Keratinocyte (primary cell): ENCODE results near the gene ADAM33. TPM values are rescaled to one million over a fixed set of nuclear protein-coding genes. Genes with fewer than 3 reads are reported as not detected.

Experiments used
- DNase-seq: peaks from one replicate; pipeline ENCODE4 v3.0.0-alpha.2; 2011; ENCODE audit warnings: low read depth, missing footprints, low spot score
- FAIRE-seq: peaks from 2 replicates; lab custom pipeline; 2011; peaks lifted over from hg19 to GRCh38; lab: Jason Lieb, UNC
- H2AFZ ChIP-seq: 2 replicates; pipeline ENCODE4 v1.6.0; 2012; ENCODE audit warnings: low read length, control low read depth, inconsistent platforms; ENCODE audit not compliant: control insufficient read depth
- H3K27ac ChIP-seq: 2 replicates; pipeline ENCODE4 v1.5.1; 2011; ENCODE audit warnings: low read length; ENCODE audit not compliant: control insufficient read depth, insufficient read depth
- H3K27me3 ChIP-seq: 3 replicates; pipeline ENCODE4 v1.6.0; 2011; ENCODE audit warnings: low read length; ENCODE audit not compliant: control insufficient read depth, insufficient read depth; ENCODE audit errors: extremely low read depth
- H3K36me3 ChIP-seq, 2 experiments: 2 replicates in 1 of 2; 3 replicates in 1 of 2; pipeline ENCODE4 v1.5.1; 2011; ENCODE audit warnings: low read length in 2 of 2, mild to moderate bottlenecking in 1 of 2; ENCODE audit not compliant: control insufficient read depth in 2 of 2, insufficient read depth in 2 of 2; ENCODE audit errors: extremely low read depth in 1 of 2
- H3K4me1 ChIP-seq: 3 replicates; pipeline ENCODE4 v1.5.1; 2011; ENCODE audit warnings: low read length; ENCODE audit not compliant: control insufficient read depth, insufficient read depth; ENCODE audit errors: extremely low read depth
- H3K4me2 ChIP-seq: 3 replicates; pipeline ENCODE4 v1.6.0; 2011; ENCODE audit warnings: low read depth, low read length; ENCODE audit not compliant: control insufficient read depth, insufficient read depth; ENCODE audit errors: extremely low read depth
- H3K4me3 ChIP-seq, 3 experiments: fragments of 200-600 bp in 1 of 3; sonication (generic) in 1 of 3; 2 replicates in 2 of 3; 3 replicates in 1 of 3; pipeline ENCODE4 v1.5.1; 2011 to 2016; ENCODE audit warnings: low read length in 3 of 3, mild to moderate bottlenecking in 3 of 3, control low read depth in 2 of 3, inconsistent platforms in 1 of 3, low read depth in 1 of 3, mixed read lengths in 1 of 3, mixed run types in 1 of 3, moderate library complexity in 1 of 3; ENCODE audit not compliant: control insufficient read depth in 2 of 3, insufficient read depth in 2 of 3; ENCODE audit errors: extremely low read depth in 1 of 3
- H3K79me2 ChIP-seq: 2 replicates; pipeline ENCODE4 v1.6.0; 2012; ENCODE audit warnings: low read length; ENCODE audit not compliant: control insufficient read depth, insufficient read depth
- H3K9ac ChIP-seq: 3 replicates; pipeline ENCODE4 v1.6.0; 2011; ENCODE audit warnings: low read length; ENCODE audit not compliant: control insufficient read depth, insufficient read depth; ENCODE audit errors: extremely low read depth
- H3K9me1 ChIP-seq: 3 replicates; pipeline ENCODE4 v1.6.0; 2011; ENCODE audit warnings: low read length; ENCODE audit not compliant: control insufficient read depth, insufficient read depth; ENCODE audit errors: extremely low read depth
- H3K9me3 ChIP-seq: 2 replicates; pipeline ENCODE4 v1.5.1; 2012; ENCODE audit warnings: low read depth, low read length; ENCODE audit not compliant: control insufficient read depth
- H4K20me1 ChIP-seq: 3 replicates; pipeline ENCODE4 v1.6.0; 2011; ENCODE audit warnings: low read length; ENCODE audit not compliant: control insufficient read depth, insufficient read depth; ENCODE audit errors: extremely low read depth
- EZH2 ChIP-seq: IDR thresholded peaks from one replicate; pipeline ENCODE4 v1.6.1; 2012; ENCODE audit warnings: inconsistent platforms, mild to moderate bottlenecking, low read length, moderate library complexity
- dilution Hi-C: fragments of 300-500 bp; cut with MboI; formaldehyde crosslinking; loops from one replicate; pipeline ENCODE4 v1.7.0; 2020; ENCODE audit warnings: low sequenced_read_pairs; ENCODE audit not compliant: extremely low pct_ligation_motif_present
- polyA plus RNA-seq, 5 experiments: library from polyadenylated mRNA; depleted of rRNA in 3 of 5; stranded (reverse) in 3 of 5; stranded (forward) in 1 of 5; unstranded in 1 of 5; fragments of >200 nt; gene quantifications; 1 replicate in 1 of 5; 2 replicates in 3 of 5; 3 replicates in 1 of 5; pipeline versions ENCODE4 v1.2.1 to v1.2.3, GENCODE V29; 2011 to 2012; ENCODE audit warnings: missing spikeins in 2 of 5, low read depth in 1 of 5, low replicate concordance in 1 of 5
- TF ChIP-seq, protein P1 (sequence below), 3 experiments: IDR thresholded peaks in 1 of 3; conservative IDR thresholded peaks in 1 of 3; optimal IDR thresholded peaks in 1 of 3; 2 replicates in 2 of 3; 3 replicates in 1 of 3; pipeline versions ENCODE3 to v1.5.1; 2011; ENCODE audit warnings: low read length in 3 of 3, mild to moderate bottlenecking in 3 of 3, moderate library complexity in 2 of 3, control low read depth in 1 of 3, inconsistent platforms in 1 of 3; ENCODE audit not compliant: insufficient read depth in 2 of 3; ENCODE audit errors: extremely low read depth in 1 of 3

Gene ADAM33
- polyA plus RNA-seq, 1 donor (not counting 4 experiments of a cell fraction or from before 2014, with no cell fraction given): not detected

DNA sequence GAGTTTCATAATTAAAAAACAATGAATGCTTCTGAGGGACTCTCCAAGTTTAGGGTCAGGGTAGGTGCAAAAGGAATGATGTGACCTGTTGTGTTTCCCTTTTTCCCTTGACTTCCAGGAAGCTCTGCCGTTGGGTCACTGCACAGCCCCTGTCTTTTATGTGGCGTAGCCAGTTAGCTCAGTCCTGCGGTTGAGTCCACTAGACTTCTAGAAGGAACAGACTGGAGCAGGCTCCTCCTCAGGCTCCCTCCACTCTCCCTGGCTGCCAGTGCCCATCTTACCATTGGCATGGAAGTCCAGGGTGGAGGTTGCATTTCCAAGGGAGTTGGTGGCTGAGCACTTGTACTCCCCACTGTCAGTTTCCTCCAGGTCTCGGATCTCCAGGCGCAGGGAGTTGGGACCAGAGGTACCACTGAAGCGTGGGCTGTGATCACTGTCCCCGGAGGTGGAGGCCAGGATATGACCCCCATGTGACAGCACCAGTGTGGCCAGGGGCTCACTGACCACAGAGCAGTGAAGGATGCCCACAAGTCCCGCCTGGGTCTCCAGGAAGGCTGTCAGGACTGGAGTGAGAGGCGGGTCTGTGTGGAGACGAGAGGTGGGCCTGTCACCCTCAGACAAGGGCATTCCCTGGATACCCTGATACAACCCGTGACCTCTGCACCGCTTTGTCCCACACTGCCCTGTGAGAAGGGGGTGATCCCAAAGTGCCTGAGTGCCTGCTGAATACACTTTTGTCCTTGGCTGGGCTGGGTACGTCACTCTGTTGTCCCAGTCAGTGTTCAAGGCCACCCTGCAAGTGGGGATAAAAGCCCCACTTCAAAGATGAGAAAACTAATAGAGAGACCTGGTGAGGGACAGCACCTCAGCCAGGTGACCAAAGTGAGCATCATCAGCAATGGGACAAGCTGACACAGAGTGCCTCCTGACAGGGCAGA lies 19.5 kb upstream of the ADAM33 start:
- Histone ChIP-seq H3K9me1 (no peaks in the 10 kb centered on the region), H3K27me3 (peaks cover 4% of the 10 kb centered on the region), H3K4me2 (no peak overlapping the region), H3K4me1 (no peaks in the 10 kb centered on the region), H2AFZ (no peak overlapping the region), H3K4me3 (no peak overlapping the region), H3K9me3 (no peaks in the 10 kb centered on the region), H3K36me3 (no peaks in the 10 kb centered on the region), H3K9ac (no peak overlapping the region), H4K20me1 (no peaks in the 10 kb centered on the region), H3K79me2 (no peaks in the 10 kb centered on the region), H3K27ac (no peak overlapping the region)
- dilution Hi-C loops: no loop called here
- DNase-seq (no peak), FAIRE-seq (no peak)
- TF ChIP-seq, protein P1, sequence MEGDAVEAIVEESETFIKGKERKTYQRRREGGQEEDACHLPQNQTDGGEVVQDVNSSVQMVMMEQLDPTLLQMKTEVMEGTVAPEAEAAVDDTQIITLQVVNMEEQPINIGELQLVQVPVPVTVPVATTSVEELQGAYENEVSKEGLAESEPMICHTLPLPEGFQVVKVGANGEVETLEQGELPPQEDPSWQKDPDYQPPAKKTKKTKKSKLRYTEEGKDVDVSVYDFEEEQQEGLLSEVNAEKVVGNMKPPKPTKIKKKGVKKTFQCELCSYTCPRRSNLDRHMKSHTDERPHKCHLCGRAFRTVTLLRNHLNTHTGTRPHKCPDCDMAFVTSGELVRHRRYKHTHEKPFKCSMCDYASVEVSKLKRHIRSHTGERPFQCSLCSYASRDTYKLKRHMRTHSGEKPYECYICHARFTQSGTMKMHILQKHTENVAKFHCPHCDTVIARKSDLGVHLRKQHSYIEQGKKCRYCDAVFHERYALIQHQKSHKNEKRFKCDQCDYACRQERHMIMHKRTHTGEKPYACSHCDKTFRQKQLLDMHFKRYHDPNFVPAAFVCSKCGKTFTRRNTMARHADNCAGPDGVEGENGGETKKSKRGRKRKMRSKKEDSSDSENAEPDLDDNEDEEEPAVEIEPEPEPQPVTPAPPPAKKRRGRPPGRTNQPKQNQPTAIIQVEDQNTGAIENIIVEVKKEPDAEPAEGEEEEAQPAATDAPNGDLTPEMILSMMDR (optimal IDR thresholded peaks at IDR 0.05 in 1 of 3, IDR thresholded peaks at IDR 0.05 in 1 of 3, conservative IDR thresholded peaks at IDR 0.05 in 1 of 3; ENCODE audit: extremely low read depth in 1 of 3, insufficient read depth in 2 of 3, low read length in 3 of 3): no peak
- TF ChIP-seq EZH2: no peak

DNA sequence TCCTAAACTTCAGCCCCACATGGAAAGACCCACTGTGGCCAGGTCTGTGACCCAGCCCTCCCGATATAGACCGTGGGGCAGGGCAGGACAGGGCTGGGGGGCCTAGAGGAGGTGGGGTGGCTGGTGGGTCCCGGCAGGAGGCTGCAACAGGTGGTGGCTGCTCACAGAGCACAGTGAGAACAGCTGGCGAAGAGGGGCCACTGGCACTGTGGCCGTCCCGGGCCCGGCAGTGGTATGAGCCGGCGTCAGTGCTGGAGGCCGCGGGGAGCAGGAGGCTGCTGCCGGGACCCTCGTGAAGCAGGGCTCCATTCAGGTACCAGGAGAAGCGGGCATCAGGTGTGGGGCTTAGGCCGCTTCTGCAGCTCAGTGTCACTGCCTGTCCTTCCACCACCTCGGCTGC lies 17.2 kb upstream of the ADAM33 start:
- Histone ChIP-seq H3K9ac (no peak overlapping the region), H3K27me3 (peaks cover 4% of the 10 kb centered on the region), H4K20me1 (no peaks in the 10 kb centered on the region), H3K9me1 (no peaks in the 10 kb centered on the region), H3K4me1 (no peaks in the 10 kb centered on the region), H3K36me3 (no peaks in the 10 kb centered on the region), H3K27ac (no peak overlapping the region), H3K79me2 (no peaks in the 10 kb centered on the region), H2AFZ (no peak overlapping the region), H3K9me3 (no peaks in the 10 kb centered on the region), H3K4me3 (no peak overlapping the region), H3K4me2 (no peak overlapping the region)
- dilution Hi-C loops: no loop called here
- TF ChIP-seq, protein P1 (optimal IDR thresholded peaks at IDR 0.05 in 1 of 3, IDR thresholded peaks at IDR 0.05 in 1 of 3, conservative IDR thresholded peaks at IDR 0.05 in 1 of 3; ENCODE audit: extremely low read depth in 1 of 3, insufficient read depth in 2 of 3, low read length in 3 of 3): no peak
- TF ChIP-seq EZH2: no peak
- DNase-seq (no peak), FAIRE-seq (no peak)
